BLaER1 treated with 17β-estradiol and CSF1 and Interleukin-3, amounts not matched to agents 10 nM and 100 nM (cell line): ENCODE data around the gene SLC20A1.

ENCODE experiments used
- H3K27ac ChIP-seq, 11 experiments: shearing (Covaris generic); formaldehyde crosslinking; 2 replicates each; pipeline ENCODE4 v1.8.1; 2022
- H3K27me3 ChIP-seq, 11 experiments: shearing (Covaris generic); formaldehyde crosslinking; 2 replicates each; pipeline ENCODE4 v1.8.1; 2022
- H3K36me3 ChIP-seq, 11 experiments: shearing (Covaris generic); formaldehyde crosslinking; 2 replicates each; pipeline ENCODE4 v1.8.1; 2022
- H3K4me1 ChIP-seq, 10 experiments: shearing (Covaris generic); formaldehyde crosslinking; 2 replicates each; pipeline ENCODE4 v1.8.1; 2022
- H3K4me2 ChIP-seq, 11 experiments: shearing (Covaris generic); formaldehyde crosslinking; 2 replicates each; pipeline ENCODE4 v1.8.1; 2022
- H3K4me3 ChIP-seq, 10 experiments: shearing (Covaris generic); formaldehyde crosslinking; 2 replicates each; pipeline ENCODE4 v1.8.1; 2022
- H3K9ac ChIP-seq, 11 experiments: shearing (Covaris generic); formaldehyde crosslinking; 2 replicates each; pipeline ENCODE4 v1.8.1; 2022
- H3K9me3 ChIP-seq, 11 experiments: shearing (Covaris generic); formaldehyde crosslinking; replicated peaks in 1 of 11; 2 replicates each; pipeline ENCODE4 v1.8.1; 2022
- H4K20me1 ChIP-seq, 11 experiments: shearing (Covaris generic); formaldehyde crosslinking; 2 replicates each; pipeline ENCODE4 v1.8.1; 2022
- Cebpa-rat ChIP-seq, 11 experiments: shearing (Covaris generic); IDR thresholded peaks; 2 replicates each; pipeline ENCODE4 v1.8.1; 2022

The SLC20A1 gene

GRCh38 chr2:112633708-112634107 is 12.0 kb upstream of the SLC20A1 start:
- peak overlapping the region in 6 of 11 experiments; percentile 84 to 97 (median 91); a peak in 10 of 22 replicates for H3K4me2 ChIP-seq
- H3K9ac ChIP-seq: no peak overlapping the region
- H3K36me3 ChIP-seq: no peaks in the 10 kb centered on the region
- no peak overlapping the region for H3K4me3 ChIP-seq
- no peaks in the 10 kb centered on the region for H3K27me3 ChIP-seq
- peak overlapping the region in 6 of 11 experiments; percentile 8 to 97 (median 41); a peak in 9 of 22 replicates for H3K27ac ChIP-seq
- TF ChIP-seq Cebpa-rat (IDR thresholded peaks at IDR 0.05): no peak
- no peaks in the 10 kb centered on the region for H4K20me1 ChIP-seq
- H3K4me1 ChIP-seq: peaks cover 32 to 99% (median 79%) of the 10 kb centered on the region in 10 experiments
- H3K9me3 ChIP-seq: no peaks in the 10 kb centered on the region

- no peaks in the 10 kb centered on the region for H3K36me3 ChIP-seq
- no peaks in the 10 kb centered on the region for H3K27me3 ChIP-seq
- H4K20me1 ChIP-seq: no peaks in the 10 kb centered on the region
- H3K4me1 ChIP-seq: peaks cover 31 to 99% (median 73%) of the 10 kb centered on the region in 10 experiments
- H3K9me3 ChIP-seq: no peaks in the 10 kb centered on the region
- H3K4me2 ChIP-seq: peak overlapping the region in 6 of 11 experiments; percentile 26 to 97 (median 89); a peak in 11 of 22 replicates
- no peak for TF ChIP-seq Cebpa-rat (IDR thresholded peaks at IDR 0.05)
- no peak overlapping the region for H3K9ac ChIP-seq
- H3K27ac ChIP-seq: peak overlapping the region in 5 of 11 experiments; percentile 8 to 97 (median 42); a peak in 9 of 22 replicates
- no peak overlapping the region for H3K4me3 ChIP-seq
These were observed 11.4 kb upstream of the SLC20A1 start for GRCh38 chr2:112634153-112634873.

DNA sequence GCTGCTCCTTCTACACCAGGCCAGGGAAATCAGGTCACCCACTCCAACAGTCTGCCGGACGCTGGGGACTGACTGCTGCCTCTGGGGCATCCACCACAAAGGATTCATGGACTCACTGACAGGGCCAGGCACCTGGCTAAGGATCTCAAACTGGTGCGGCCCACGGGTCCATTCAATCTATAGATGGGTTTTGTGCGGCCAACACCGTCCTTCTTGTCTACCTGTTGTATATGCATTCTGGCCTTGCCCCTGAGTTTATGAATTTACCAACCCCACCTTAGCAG is 10.9 kb upstream of the SLC20A1 start:
- no peak for TF ChIP-seq Cebpa-rat (IDR thresholded peaks at IDR 0.05)
- H3K4me1 ChIP-seq: peaks cover 29 to 99% (median 70%) of the 10 kb centered on the region in 10 experiments
- peak overlapping the region in 5 of 11 experiments; percentile 18 to 97 (median 87); a peak in 6 of 22 replicates for H3K4me2 ChIP-seq
- H3K27me3 ChIP-seq: no peaks in the 10 kb centered on the region
- no peaks in the 10 kb centered on the region for H3K36me3 ChIP-seq
- H3K9ac ChIP-seq: no peak overlapping the region
- H3K4me3 ChIP-seq: no peak overlapping the region
- H3K27ac ChIP-seq: peak overlapping the region in 1 of 11 experiments; percentile 43; a peak in 3 of 22 replicates
- no peaks in the 10 kb centered on the region for H4K20me1 ChIP-seq
- H3K9me3 ChIP-seq: no peaks in the 10 kb centered on the region

GRCh38 chr2:112636605-112637288 is 9.0 kb upstream of the SLC20A1 start:
- 0 out of 22 replicates have a peak overlapping the region, but pooled peaks of 1 of the 11 experiments have one; percentile 5 for H3K9ac ChIP-seq
- no peaks in the 10 kb centered on the region for H3K27me3 ChIP-seq
- H3K27ac ChIP-seq: peak overlapping the region in 6 of 11 experiments; percentile 1 to 56 (median 23); a peak in 8 of 22 replicates
- TF ChIP-seq Cebpa-rat (IDR thresholded peaks at IDR 0.05): no peak
- no peak overlapping the region for H3K4me3 ChIP-seq
- H3K4me1 ChIP-seq: peaks cover 11 to 99% (median 71%) of the 10 kb centered on the region in 10 experiments
- H4K20me1 ChIP-seq: no peaks in the 10 kb centered on the region
- H3K4me2 ChIP-seq: peak overlapping the region in 8 of 11 experiments; percentile 21 to 93 (median 78); a peak in 15 of 22 replicates
- H3K9me3 ChIP-seq: no peaks in the 10 kb centered on the region
- no peaks in the 10 kb centered on the region for H3K36me3 ChIP-seq

- H3K4me1 ChIP-seq: peaks cover 8 to 99% (median 71%) of the 10 kb centered on the region in 10 experiments
- peak in 2 of 11 experiments; percentile 17 to 22; a peak in 1 of 22 replicates for TF ChIP-seq Cebpa-rat (IDR thresholded peaks at IDR 0.05)
- H3K27me3 ChIP-seq: no peaks in the 10 kb centered on the region
- no peaks in the 10 kb centered on the region for H3K9me3 ChIP-seq
- no peak overlapping the region for H3K9ac ChIP-seq
- H3K4me2 ChIP-seq: peak overlapping the region in 6 of 11 experiments; percentile 47 to 93 (median 82); a peak in 11 of 22 replicates
- H3K4me3 ChIP-seq: no peak overlapping the region
- no peaks in the 10 kb centered on the region for H3K36me3 ChIP-seq
- no peaks in the 10 kb centered on the region for H4K20me1 ChIP-seq
- peak overlapping the region in 3 of 11 experiments; percentile 41 to 56 (median 45); a peak in 3 of 22 replicates for H3K27ac ChIP-seq
These were observed 8.5 kb upstream of the SLC20A1 start for GRCh38 chr2:112637289-112637660.

- H3K9me3 ChIP-seq: no peaks in the 10 kb centered on the region
- H3K4me2 ChIP-seq: peak overlapping the region in 9 of 11 experiments; percentile 56 to 94 (median 85); a peak in 18 of 22 replicates
- H3K27me3 ChIP-seq: no peaks in the 10 kb centered on the region
- H3K36me3 ChIP-seq: no peaks in the 10 kb centered on the region
- peaks cover 14 to 98% (median 71%) of the 10 kb centered on the region in 10 experiments for H3K4me1 ChIP-seq
- TF ChIP-seq Cebpa-rat (IDR thresholded peaks at IDR 0.05): no peak
- peak overlapping the region in 4 of 11 experiments; percentile 5 to 61 (median 34); a peak in 2 of 22 replicates for H3K9ac ChIP-seq
- H3K27ac ChIP-seq: peak overlapping the region in 7 of 11 experiments; percentile 41 to 79 (median 66); a peak in 10 of 22 replicates
- H3K4me3 ChIP-seq: peak overlapping the region in 2 of 10 experiments; percentile 13 to 31; a peak in 3 of 20 replicates
- no peaks in the 10 kb centered on the region for H4K20me1 ChIP-seq
These were observed 5.8 kb upstream of the SLC20A1 start for GRCh38 chr2:112639936-112640335.

DNA sequence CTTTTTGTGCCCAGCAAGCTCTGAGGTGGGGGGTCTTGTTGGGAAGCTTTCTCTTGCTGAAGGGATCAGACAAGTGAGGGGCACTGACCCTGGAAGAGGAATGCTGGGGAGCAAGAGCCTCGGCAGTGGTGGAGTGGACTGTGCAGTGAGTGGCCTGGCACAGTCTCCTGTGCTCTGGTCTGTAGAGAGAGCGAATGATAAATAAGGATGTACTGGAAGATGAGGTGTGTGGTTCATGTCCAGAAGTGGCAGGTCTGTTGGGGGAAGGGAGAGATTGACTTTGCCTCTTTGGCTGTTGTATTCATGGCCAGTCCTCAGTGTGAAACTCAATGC is 5.3 kb upstream of the SLC20A1 start:
- Histone ChIP-seq H3K36me3 (no peaks in the 10 kb centered on the region), H3K9me3 (no peaks in the 10 kb centered on the region), H3K4me3 (peak overlapping the region in 2 of 10 experiments; percentile 13 to 31; a peak in 4 of 20 replicates), H3K27ac (peak overlapping the region in 9 of 11 experiments; percentile 2 to 79 (median 54); a peak in 13 of 22 replicates), H3K4me1 (peaks cover 15 to 94% (median 70%) of the 10 kb centered on the region in 10 experiments), H3K9ac (peak overlapping the region in 6 of 11 experiments; percentile 5 to 61 (median 12); a peak in 3 of 22 replicates), H3K4me2 (peak overlapping the region in 10 of 11 experiments; percentile 13 to 94 (median 84); a peak in 20 of 22 replicates), H4K20me1 (no peaks in the 10 kb centered on the region), H3K27me3 (no peaks in the 10 kb centered on the region)
- no peak for TF ChIP-seq Cebpa-rat (IDR thresholded peaks at IDR 0.05)

DNA sequence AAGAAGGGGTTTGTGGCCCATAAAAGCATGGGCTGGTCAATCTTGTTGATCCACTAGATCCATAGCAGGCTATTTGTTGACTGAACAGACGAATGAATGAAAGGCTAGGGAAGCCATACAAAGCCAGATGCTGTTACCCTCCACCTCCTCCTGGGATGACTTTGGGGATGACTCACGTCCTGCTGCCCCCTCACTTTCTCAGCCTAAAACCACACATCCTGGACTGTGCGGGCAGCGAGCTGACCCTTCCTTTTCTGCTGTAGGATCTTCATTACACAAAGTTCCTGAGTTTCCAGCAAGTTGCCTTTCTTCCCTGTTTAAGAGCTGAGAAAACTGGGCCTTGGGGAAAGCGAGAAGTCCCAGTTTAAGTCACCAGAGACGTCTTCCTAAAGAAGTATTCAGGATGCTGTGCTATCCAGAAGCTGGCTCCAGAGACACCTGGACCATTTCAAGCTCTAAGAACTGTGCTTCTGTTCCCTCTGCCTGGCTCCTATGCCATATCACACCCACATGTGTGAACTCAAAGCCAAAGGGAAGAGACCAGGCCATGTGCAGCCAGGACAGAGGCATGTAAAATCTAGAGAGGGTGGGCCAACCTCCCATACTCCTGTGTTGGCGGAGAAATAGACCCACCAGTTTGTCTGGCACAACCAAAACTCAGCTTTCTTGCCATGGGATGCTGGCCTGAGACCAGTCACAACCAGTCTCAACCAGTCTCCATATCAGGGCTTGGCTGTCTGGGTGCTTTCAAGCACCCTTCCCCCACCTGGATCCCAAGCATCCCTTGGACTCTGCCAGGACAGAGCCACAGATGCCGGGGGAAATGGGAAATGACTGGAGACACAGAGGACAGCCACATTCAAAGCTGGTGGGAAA is 4.7 kb upstream of the SLC20A1 start:
- no peaks in the 10 kb centered on the region for H3K36me3 ChIP-seq
- H3K4me3 ChIP-seq: peak overlapping the region in 2 of 10 experiments; percentile 13 to 31; a peak in 3 of 20 replicates
- H3K9ac ChIP-seq: peak overlapping the region in 6 of 11 experiments; percentile 0 to 61 (median 12); a peak in 5 of 22 replicates
- no peaks in the 10 kb centered on the region for H3K9me3 ChIP-seq
- peak overlapping the region in 10 of 11 experiments; percentile 19 to 94 (median 84); a peak in 20 of 22 replicates for H3K4me2 ChIP-seq
- peaks cover 15 to 87% (median 65%) of the 10 kb centered on the region in 10 experiments for H3K4me1 ChIP-seq
- H3K27me3 ChIP-seq: no peaks in the 10 kb centered on the region
- TF ChIP-seq Cebpa-rat (IDR thresholded peaks at IDR 0.05): no peak
- peak overlapping the region in 9 of 11 experiments; percentile 2 to 79 (median 54); a peak in 16 of 22 replicates for H3K27ac ChIP-seq
- H4K20me1 ChIP-seq: peaks cover 0 to 3% (median 2%) of the 10 kb centered on the region in 11 experiments; a peak in 12 of 22 replicates
